ENCODE measurements around the gene USP50. TPM values are rescaled to one million over a fixed set of nuclear protein-coding genes. Genes with fewer than 3 reads are reported as not detected.
"Not testable (repeated sequence)": the region's sequence is repeated elsewhere in the genome, so short reads cannot be mapped to it uniquely, and the experiment has no call there.

USP50 gene
- total RNA-seq, 3 donors from 2014 or later (not counting 1 experiment from before 2014, with no cell fraction given) = 0.33 to 0.97 (median 0.49) TPM

DNA sequence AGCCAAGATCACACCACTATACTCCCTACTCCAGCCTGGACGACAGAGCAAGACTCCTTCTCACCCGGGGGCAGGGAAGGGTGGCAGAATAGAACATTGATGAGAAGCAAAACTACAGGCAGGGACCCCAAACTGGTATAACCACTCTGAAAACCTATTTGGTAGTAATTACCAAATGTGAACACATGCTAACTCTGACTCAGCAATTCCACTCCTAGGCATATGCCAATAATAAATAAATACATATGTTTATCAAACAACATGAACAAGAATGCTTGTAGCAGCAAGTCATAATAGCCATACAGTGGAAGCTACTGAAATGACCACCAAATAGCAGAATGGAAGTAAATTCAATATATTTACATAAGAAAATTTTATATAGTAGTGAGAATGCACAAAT is 31.0 kb upstream of the USP50 start:
- Mint-ChIP-seq H3K9me3 (no peaks in the 10 kb centered on the region), H3K36me3 (peaks cover 25% of the 10 kb centered on the region), H3K4me3 (no peak overlapping the region), H3K4me1 (no peaks in the 10 kb centered on the region), H3K27me3 (ENCODE audit: low read depth in 2 of 2) (no peaks in the 10 kb centered on the region), H3K27ac (no peak overlapping the region)
- Histone ChIP-seq H3K9me3 (ENCODE audit: control insufficient read depth, insufficient read depth, low read length) (no peaks in the 10 kb centered on the region), H3K4me1 (ENCODE audit: control insufficient read depth, insufficient read depth, low read length) (no peaks in the 10 kb centered on the region), H3K27me3 (ENCODE audit: control insufficient read depth, insufficient read depth, low read length) (no peaks in the 10 kb centered on the region), H3K36me3 (ENCODE audit: control insufficient read depth, insufficient read depth, low read length) (peaks cover 54% of the 10 kb centered on the region), H3K27ac (ENCODE audit: low read length) (no peak overlapping the region), H3K4me3 (ENCODE audit: low read length) (no peak overlapping the region)
- ATAC-seq (no peak), DNase-seq (no peak)
- TF ChIP-seq, protein P1, sequence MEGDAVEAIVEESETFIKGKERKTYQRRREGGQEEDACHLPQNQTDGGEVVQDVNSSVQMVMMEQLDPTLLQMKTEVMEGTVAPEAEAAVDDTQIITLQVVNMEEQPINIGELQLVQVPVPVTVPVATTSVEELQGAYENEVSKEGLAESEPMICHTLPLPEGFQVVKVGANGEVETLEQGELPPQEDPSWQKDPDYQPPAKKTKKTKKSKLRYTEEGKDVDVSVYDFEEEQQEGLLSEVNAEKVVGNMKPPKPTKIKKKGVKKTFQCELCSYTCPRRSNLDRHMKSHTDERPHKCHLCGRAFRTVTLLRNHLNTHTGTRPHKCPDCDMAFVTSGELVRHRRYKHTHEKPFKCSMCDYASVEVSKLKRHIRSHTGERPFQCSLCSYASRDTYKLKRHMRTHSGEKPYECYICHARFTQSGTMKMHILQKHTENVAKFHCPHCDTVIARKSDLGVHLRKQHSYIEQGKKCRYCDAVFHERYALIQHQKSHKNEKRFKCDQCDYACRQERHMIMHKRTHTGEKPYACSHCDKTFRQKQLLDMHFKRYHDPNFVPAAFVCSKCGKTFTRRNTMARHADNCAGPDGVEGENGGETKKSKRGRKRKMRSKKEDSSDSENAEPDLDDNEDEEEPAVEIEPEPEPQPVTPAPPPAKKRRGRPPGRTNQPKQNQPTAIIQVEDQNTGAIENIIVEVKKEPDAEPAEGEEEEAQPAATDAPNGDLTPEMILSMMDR (IDR thresholded peaks at IDR 0.05) = no peak
- intact Hi-C loops (cut with micrococcal nuclease) = no loop called here
- 93% methylated on average over 2 of the region's 2 CpGs for WGBS (ENCODE audit: insufficient coverage)

DNA sequence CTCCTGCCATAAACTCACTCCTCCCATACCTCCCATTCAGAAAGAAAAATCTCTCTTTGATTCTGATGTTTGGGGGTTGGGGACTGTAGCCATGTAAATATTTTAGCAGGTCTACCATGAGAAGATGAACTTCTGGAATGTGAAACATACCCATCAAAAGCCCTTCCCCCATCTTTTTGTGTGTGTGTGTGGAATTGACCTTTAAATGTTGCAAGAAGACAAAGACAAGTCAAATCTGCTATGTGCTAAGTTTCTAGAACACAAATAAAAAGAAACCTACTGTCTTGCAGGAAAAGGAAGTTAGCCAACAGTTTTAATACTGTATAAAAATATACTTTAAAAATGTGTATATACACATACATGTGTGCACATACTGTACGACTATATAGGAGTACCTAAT is 29.7 kb upstream of the USP50 start:
- Histone ChIP-seq H3K36me3 (ENCODE audit: control insufficient read depth, insufficient read depth, low read length) (peaks cover 57% of the 10 kb centered on the region), H3K4me1 (ENCODE audit: control insufficient read depth, insufficient read depth, low read length) (no peaks in the 10 kb centered on the region), H3K27me3 (ENCODE audit: control insufficient read depth, insufficient read depth, low read length) (no peaks in the 10 kb centered on the region), H3K4me3 (ENCODE audit: low read length) (no peak overlapping the region), H3K9me3 (ENCODE audit: control insufficient read depth, insufficient read depth, low read length) (no peaks in the 10 kb centered on the region), H3K27ac (ENCODE audit: low read length) (no peak overlapping the region)
- Mint-ChIP-seq H3K27ac (no peak overlapping the region), H3K36me3 (peaks cover 20% of the 10 kb centered on the region), H3K9me3 (no peaks in the 10 kb centered on the region), H3K27me3 (ENCODE audit: low read depth in 2 of 2) (no peaks in the 10 kb centered on the region), H3K4me3 (no peak overlapping the region), H3K4me1 (no peaks in the 10 kb centered on the region)
- DNase-seq = no peak
- no CpG with 5 or more reads among the region's 1 CpG for WGBS (ENCODE audit: insufficient coverage)
- intact Hi-C loops (cut with micrococcal nuclease) = no loop called here
- no peak for ATAC-seq
- TF ChIP-seq, protein P1 (IDR thresholded peaks at IDR 0.05) = no peak

DNA sequence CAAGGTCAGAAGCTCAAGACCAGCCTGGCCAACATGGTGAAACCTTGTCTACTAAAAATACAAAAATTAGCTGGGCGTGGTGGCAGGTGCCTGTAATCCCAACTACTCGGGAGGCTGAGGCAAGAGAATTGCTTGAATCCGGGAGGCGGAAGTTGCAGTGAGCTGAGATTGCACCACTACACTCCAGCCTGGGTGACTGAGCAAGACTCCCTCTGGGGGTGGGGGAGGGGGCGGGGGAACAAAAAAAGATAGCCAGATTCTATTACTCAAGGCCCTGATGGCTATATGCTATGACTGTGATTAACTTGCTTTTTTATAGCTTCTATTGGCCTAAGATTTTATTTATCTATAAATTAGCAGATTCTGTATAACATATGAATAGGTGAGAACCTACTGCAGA is 27.4 kb upstream of the USP50 start:
- H3K27me3 ChIP-seq (ENCODE audit: control insufficient read depth, insufficient read depth, low read length); H3K27ac ChIP-seq (ENCODE audit: low read length); H3K4me1 ChIP-seq (ENCODE audit: control insufficient read depth, insufficient read depth, low read length); H3K9me3 Mint-ChIP-seq; ATAC-seq; DNase-seq; H3K9me3 ChIP-seq (ENCODE audit: control insufficient read depth, insufficient read depth, low read length); H3K4me3 Mint-ChIP-seq; intact Hi-C loops (cut with micrococcal nuclease); H3K4me3 ChIP-seq (ENCODE audit: low read length); H3K27ac Mint-ChIP-seq; H3K27me3 Mint-ChIP-seq (ENCODE audit: low read depth in 2 of 2); H3K4me1 Mint-ChIP-seq: not testable (repeated sequence)
- WGBS (ENCODE audit: insufficient coverage) = 100% methylated on average over 4 of the region's 5 CpGs
- peaks cover 22% of the 10 kb centered on the region for H3K36me3 Mint-ChIP-seq
- peaks cover 61% of the 10 kb centered on the region for H3K36me3 ChIP-seq (ENCODE audit: control insufficient read depth, insufficient read depth, low read length)

DNA sequence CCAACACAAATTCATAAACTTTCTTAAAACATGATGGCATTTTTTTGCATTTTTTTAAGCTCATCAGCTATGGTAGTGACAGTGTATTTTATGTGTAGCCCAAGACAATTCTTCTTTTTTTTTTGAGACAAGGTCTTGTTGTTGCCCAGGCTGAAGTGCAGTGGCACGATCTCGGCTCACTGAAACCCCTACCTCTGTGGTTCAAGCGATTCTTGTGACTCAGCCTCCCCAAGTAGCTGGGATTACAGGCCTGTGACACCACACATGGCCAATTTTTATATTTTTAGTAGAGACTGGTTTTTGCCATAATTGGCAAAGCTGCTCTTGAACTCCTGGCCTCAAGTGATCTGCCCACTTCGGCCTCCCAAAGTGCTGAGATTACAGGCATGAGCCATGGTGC is 17.3 kb upstream of the USP50 start:
- Histone ChIP-seq H3K27ac (ENCODE audit: low read length) (no peak overlapping the region), H3K36me3 (ENCODE audit: control insufficient read depth, insufficient read depth, low read length) (peaks cover 30% of the 10 kb centered on the region), H3K9me3 (ENCODE audit: control insufficient read depth, insufficient read depth, low read length) (no peaks in the 10 kb centered on the region), H3K4me3 (ENCODE audit: low read length) (no peak overlapping the region), H3K4me1 (ENCODE audit: control insufficient read depth, insufficient read depth, low read length) (no peaks in the 10 kb centered on the region), H3K27me3 (ENCODE audit: control insufficient read depth, insufficient read depth, low read length) (no peaks in the 10 kb centered on the region)
- no peaks in the 10 kb centered on the region for H3K9me3 Mint-ChIP-seq
- H3K27me3 Mint-ChIP-seq (ENCODE audit: low read depth in 2 of 2) = no peaks in the 10 kb centered on the region
- intact Hi-C loops (cut with micrococcal nuclease) = no loop called here
- no peak overlapping the region for H3K4me3 Mint-ChIP-seq
- H3K27ac Mint-ChIP-seq = peak overlapping the region in 1 of 2 donors; percentile 0
- no peaks in the 10 kb centered on the region for H3K36me3 Mint-ChIP-seq
- ATAC-seq (no peak), DNase-seq (no peak)
- peaks cover 5 to 11% of the 10 kb centered on the region in 2 donors for H3K4me1 Mint-ChIP-seq
- TF ChIP-seq, protein P1 (IDR thresholded peaks at IDR 0.05) = no peak
- 95% methylated on average over 4 of the region's 4 CpGs for WGBS (ENCODE audit: insufficient coverage)
